Astrocyte (in vitro differentiated cells and primary cell): ENCODE measurements around the gene MVD.

Source experiments
- CTCF ChIP-seq: IDR thresholded peaks from 2 replicates; pipeline ENCODE4 v1.5.1; 2011; ENCODE audit warnings: low read depth, mild to moderate bottlenecking, inconsistent platforms, low read length, moderate library complexity; ENCODE audit not compliant: insufficient read depth
- EZH2 ChIP-seq: IDR thresholded peaks from 2 replicates; pipeline ENCODE4 v1.6.1; 2012; ENCODE audit warnings: mild to moderate bottlenecking, low read length, inconsistent platforms; ENCODE audit not compliant: insufficient read depth

DNA sequence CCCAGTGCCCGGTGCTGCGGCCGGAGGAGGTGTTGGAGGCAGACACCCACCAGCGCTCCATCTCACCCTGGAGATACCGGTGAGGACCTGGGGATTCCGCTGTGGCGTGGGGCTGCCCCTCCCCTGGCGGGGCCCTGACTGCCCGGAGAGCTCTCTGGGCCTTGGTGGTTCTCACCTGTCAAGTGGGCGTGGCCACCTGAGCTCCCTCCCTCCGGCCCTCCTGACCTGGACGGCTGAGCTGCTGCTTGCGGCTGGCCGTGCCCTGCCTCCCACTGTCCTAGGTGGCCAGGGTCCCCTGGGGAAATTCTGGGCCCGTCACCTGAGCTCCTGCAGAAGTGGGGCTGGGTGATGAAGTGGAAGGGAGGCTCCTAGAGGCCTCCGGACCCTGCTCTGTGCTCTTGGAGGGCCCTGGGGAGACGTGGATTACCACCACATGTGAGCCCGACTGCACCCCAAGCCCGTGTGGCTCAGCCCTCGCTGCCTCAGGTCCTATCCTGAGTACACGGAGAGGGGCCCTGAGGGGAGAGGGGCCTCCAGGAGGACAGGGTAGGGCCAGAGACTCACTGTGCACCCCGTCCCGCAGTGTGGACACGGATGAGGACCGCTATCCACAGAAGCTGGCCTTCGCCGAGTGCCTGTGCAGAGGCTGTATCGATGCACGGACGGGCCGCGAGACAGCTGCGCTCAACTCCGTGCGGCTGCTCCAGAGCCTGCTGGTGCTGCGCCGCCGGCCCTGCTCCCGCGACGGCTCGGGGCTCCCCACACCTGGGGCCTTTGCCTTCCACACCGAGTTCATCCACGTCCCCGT is 23.5 kb downstream of the MVD start:
- no peak for TF ChIP-seq CTCF
- no peak for TF ChIP-seq EZH2
